ENCODE data around the gene MMAB. TPM values are rescaled to one million over a fixed set of nuclear protein-coding genes. Genes with fewer than 3 reads are reported as not detected.

MMAB gene
- total RNA-seq, 4 donors from 2014 or later, result 22.3 to 39.6 (median 31.1) TPM

DNA sequence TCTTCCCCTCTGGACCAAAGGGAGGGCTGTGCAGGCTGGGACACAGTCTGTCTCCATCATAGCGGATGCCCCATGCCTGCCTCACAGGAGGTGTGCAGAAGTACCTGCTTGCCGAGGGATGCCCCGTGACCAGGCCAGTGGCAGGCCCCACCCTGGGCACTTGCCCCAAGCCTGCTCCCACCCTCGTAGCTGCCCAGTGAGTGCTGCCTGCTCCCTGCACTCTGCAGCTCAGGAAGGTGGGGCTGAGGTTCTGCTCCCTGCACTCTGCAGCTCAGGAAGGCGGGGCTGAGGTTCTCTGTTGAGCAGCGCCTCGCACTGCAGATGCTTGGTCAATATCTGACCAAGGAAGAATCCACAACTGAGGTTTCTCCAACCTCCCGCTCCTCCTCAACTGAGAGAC is 6.9 kb downstream of the MMAB start:
- 85% methylated on average over 4 of the region's 8 CpGs; no CpG with 5 or more reads in 1 of the 2 donors for WGBS, 2 donors (ENCODE audit: low coverage in 1 of 2)
- peaks cover 0 to 99% of the 10 kb centered on the region in 2 donors for H3K36me3 ChIP-seq
- no peaks in the 10 kb centered on the region for H3K27me3 ChIP-seq
- no peak overlapping the region for H3K4me3 ChIP-seq
- H3K4me1 ChIP-seq, result no peaks in the 10 kb centered on the region
- ATAC-seq, result no peak
- H3K9me3 ChIP-seq, result no peaks in the 10 kb centered on the region
- TF ChIP-seq POLR2AphosphoS5 (IDR thresholded peaks at IDR 0.05) (no peak), POLR2A (IDR thresholded peaks at IDR 0.05) (no peak), CTCF (IDR thresholded peaks at IDR 0.05) (no peak), EP300 (IDR thresholded peaks at IDR 0.05) (no peak)
- no peak overlapping the region for H3K27ac ChIP-seq

GRCh38 chr12:109563291-109564284 is 9.7 kb downstream of the MMAB start:
- ATAC-seq, result no peak
- no peaks in the 10 kb centered on the region for H3K4me1 ChIP-seq
- TF ChIP-seq EP300 (IDR thresholded peaks at IDR 0.05) (no peak), POLR2AphosphoS5 (IDR thresholded peaks at IDR 0.05) (no peak), CTCF (IDR thresholded peaks at IDR 0.05) (no peak), POLR2A (IDR thresholded peaks at IDR 0.05) (no peak)
- WGBS, 2 donors (ENCODE audit: low coverage in 1 of 2), result 80% methylated on average over 5 of the region's 30 CpGs; no CpG with 5 or more reads in 1 of the 2 donors
- H3K36me3 ChIP-seq, result peaks cover 0 to 99% of the 10 kb centered on the region in 2 donors
- no peaks in the 10 kb centered on the region for H3K9me3 ChIP-seq
- H3K27ac ChIP-seq, result no peak overlapping the region
- no peak overlapping the region for H3K4me3 ChIP-seq
- H3K27me3 ChIP-seq, result no peaks in the 10 kb centered on the region

- no peak for ATAC-seq
- Histone ChIP-seq H3K9me3 (no peaks in the 10 kb centered on the region), H3K4me3 (no peak overlapping the region), H3K27me3 (no peaks in the 10 kb centered on the region), H3K36me3 (peaks cover 0 to 98% of the 10 kb centered on the region in 2 donors), H3K27ac (no peak overlapping the region), H3K4me1 (no peaks in the 10 kb centered on the region)
- TF ChIP-seq POLR2A (IDR thresholded peaks at IDR 0.05), result no peak
- TF ChIP-seq EP300 (IDR thresholded peaks at IDR 0.05), result no peak
- no peak for TF ChIP-seq POLR2AphosphoS5 (IDR thresholded peaks at IDR 0.05)
- TF ChIP-seq CTCF (IDR thresholded peaks at IDR 0.05), result no peak
- 89% methylated on average over 3 of the region's 4 CpGs for WGBS, 2 donors (ENCODE audit: low coverage in 1 of 2)
Measured at GRCh38 chr12:109562871-109563270, 10.4 kb downstream of the MMAB start.

DNA sequence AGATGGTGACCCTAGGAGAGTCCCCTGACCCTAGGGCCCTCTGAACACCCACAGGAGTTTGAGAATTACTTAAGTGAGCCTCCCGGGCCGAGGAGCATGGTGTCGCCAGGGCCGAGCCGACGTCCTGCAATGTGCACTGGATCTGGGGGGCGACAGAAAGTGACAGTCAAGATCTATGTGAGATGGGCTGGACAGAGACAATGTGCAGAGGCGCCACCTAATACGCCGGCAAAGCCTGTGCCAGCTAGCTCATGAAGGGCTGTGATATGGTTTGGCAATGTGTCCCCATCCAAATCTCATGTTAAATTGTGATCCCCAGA is 11.6 kb downstream of the MMAB start:
- no peak overlapping the region for H3K4me3 ChIP-seq
- H3K27ac ChIP-seq, result no peak overlapping the region
- H3K36me3 ChIP-seq, result peaks cover 0 to 98% of the 10 kb centered on the region in 2 donors
- no CpG with 5 or more reads among the region's 10 CpGs for WGBS, 2 donors (ENCODE audit: low coverage in 1 of 2)
- ATAC-seq, result no peak
- H3K27me3 ChIP-seq, result no peaks in the 10 kb centered on the region
- no peaks in the 10 kb centered on the region for H3K9me3 ChIP-seq
- no peaks in the 10 kb centered on the region for H3K4me1 ChIP-seq
- no peak for TF ChIP-seq EP300 (IDR thresholded peaks at IDR 0.05)
- no peak for TF ChIP-seq CTCF (IDR thresholded peaks at IDR 0.05)
- no peak for TF ChIP-seq POLR2AphosphoS5 (IDR thresholded peaks at IDR 0.05)
- TF ChIP-seq POLR2A (IDR thresholded peaks at IDR 0.05), result no peak

Data from gastroesophageal sphincter (tissue), 4 donors.